HEK293T (cell line): ENCODE measurements around the gene KRTAP5-4.

Source experiments
- CTCF ChIA-PET: fragments of 350-600 bp; formaldehyde crosslinking; extraction: SDS; loops from one replicate; lab custom pipeline; 2021; ENCODE audit warnings: antibody characterized with exemption, inconsistent platforms; lab: Yijun Ruan, JAX
- POLR2A ChIA-PET: fragments of 350-600 bp; formaldehyde crosslinking; extraction: SDS; loops from one replicate; lab custom pipeline; 2020; ENCODE audit warnings: antibody characterized with exemption, inconsistent platforms; lab: Yijun Ruan, JAX
- DNase-seq: peaks from one replicate; pipeline ENCODE4 v3.0.0; 2012; ENCODE audit warnings: mixed read lengths; ENCODE audit errors: extremely low spot score
- ARNT ChIP-seq: fragments of 450-650 bp; IDR thresholded peaks from 2 replicates; pipeline ENCODE4 v1.6.1; 2017; ENCODE audit warnings: mild to moderate bottlenecking
- BHLHE40 ChIP-seq: fragments of 450-650 bp; IDR thresholded peaks from 2 replicates; pipeline ENCODE4 v1.6.1; 2016; ENCODE audit warnings: mild to moderate bottlenecking, moderate library complexity, borderline replicate concordance
- CTBP1 ChIP-seq: fragments of 450-650 bp; IDR thresholded peaks from 2 replicates; pipeline ENCODE4 v1.6.1; 2016; ENCODE audit warnings: borderline replicate concordance
- ELF4 ChIP-seq: fragments of 450-650 bp; IDR thresholded peaks from 2 replicates; pipeline ENCODE4 v1.6.1; 2017; ENCODE audit warnings: antibody characterized with exemption
- FOXA1 ChIP-seq: fragments of 450-650 bp; IDR thresholded peaks from 2 replicates; pipeline ENCODE4 v1.6.1; 2016; ENCODE audit warnings: mild to moderate bottlenecking
- FOXK2 ChIP-seq: fragments of 450-650 bp; IDR thresholded peaks from 2 replicates; pipeline ENCODE4 v1.6.1; 2016; ENCODE audit warnings: mild to moderate bottlenecking
- FOXM1 ChIP-seq: fragments of 450-650 bp; IDR thresholded peaks from 2 replicates; pipeline ENCODE4 v1.6.1; 2017; ENCODE audit warnings: mild to moderate bottlenecking, borderline replicate concordance
- HDGF ChIP-seq: fragments of 450-650 bp; IDR thresholded peaks from 2 replicates; pipeline ENCODE4 v1.6.1; 2017; ENCODE audit warnings: antibody characterized with exemption, borderline replicate concordance
- L3MBTL2 ChIP-seq: fragments of 450-650 bp; conservative IDR thresholded peaks from 2 replicates; pipeline ENCODE4 v1.6.1; 2016; ENCODE audit warnings: mild to moderate bottlenecking
- LEF1 ChIP-seq: fragments of 450-650 bp; IDR thresholded peaks from 2 replicates; pipeline ENCODE4 v1.6.1; 2017; ENCODE audit warnings: mild to moderate bottlenecking, borderline replicate concordance
- NFRKB ChIP-seq: fragments of 450-650 bp; IDR thresholded peaks from 2 replicates; pipeline ENCODE4 v1.6.1; 2016; ENCODE audit warnings: mild to moderate bottlenecking, moderate library complexity
- SP1 ChIP-seq: fragments of 450-650 bp; IDR thresholded peaks from 2 replicates; pipeline ENCODE4 v1.6.1; 2017
- SUZ12 ChIP-seq: fragments of 450-650 bp; IDR thresholded peaks from 2 replicates; pipeline ENCODE4 v1.6.1; 2016; ENCODE audit warnings: mild to moderate bottlenecking
- TARDBP ChIP-seq: fragments of 450-650 bp; IDR thresholded peaks from 2 replicates; pipeline ENCODE4 v1.6.1; 2016
- ZNF384 ChIP-seq: fragments of 450-650 bp; IDR thresholded peaks from 2 replicates; pipeline ENCODE4 v1.6.1; 2016
- TF ChIP-seq, protein P1 (sequence below): fragments of 450-650 bp; IDR thresholded peaks from 2 replicates; pipeline ENCODE4 v1.6.1; 2016

Gene KRTAP5-4

DNA sequence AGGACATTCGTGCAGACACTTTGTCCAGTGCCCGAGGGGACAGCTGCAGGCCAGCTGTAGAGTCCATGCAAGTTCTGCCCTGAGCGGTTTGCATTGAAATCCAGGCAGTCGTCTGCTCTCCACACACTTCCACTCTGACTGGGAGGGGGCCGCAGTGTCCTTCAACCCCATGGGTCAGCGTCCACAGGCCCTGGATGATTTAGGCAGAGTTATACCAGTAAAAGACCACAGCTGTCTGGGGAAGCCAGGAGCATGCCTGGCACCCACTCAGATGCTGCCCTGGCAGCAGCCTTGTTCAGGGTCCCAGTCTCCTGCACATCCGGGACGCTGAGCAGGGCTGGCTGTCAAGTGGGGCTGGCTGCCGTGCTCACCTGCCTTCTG lies 34.1 kb upstream of the KRTAP5-4 start:
- CTCF ChIA-PET, result interaction anchor here (1.0 kb wide), 1 partner anchor 177 kb away, joined by 5 read pairs; no protein-coding TSS in a partner anchor
- POLR2A ChIA-PET, result no interaction called here

DNA sequence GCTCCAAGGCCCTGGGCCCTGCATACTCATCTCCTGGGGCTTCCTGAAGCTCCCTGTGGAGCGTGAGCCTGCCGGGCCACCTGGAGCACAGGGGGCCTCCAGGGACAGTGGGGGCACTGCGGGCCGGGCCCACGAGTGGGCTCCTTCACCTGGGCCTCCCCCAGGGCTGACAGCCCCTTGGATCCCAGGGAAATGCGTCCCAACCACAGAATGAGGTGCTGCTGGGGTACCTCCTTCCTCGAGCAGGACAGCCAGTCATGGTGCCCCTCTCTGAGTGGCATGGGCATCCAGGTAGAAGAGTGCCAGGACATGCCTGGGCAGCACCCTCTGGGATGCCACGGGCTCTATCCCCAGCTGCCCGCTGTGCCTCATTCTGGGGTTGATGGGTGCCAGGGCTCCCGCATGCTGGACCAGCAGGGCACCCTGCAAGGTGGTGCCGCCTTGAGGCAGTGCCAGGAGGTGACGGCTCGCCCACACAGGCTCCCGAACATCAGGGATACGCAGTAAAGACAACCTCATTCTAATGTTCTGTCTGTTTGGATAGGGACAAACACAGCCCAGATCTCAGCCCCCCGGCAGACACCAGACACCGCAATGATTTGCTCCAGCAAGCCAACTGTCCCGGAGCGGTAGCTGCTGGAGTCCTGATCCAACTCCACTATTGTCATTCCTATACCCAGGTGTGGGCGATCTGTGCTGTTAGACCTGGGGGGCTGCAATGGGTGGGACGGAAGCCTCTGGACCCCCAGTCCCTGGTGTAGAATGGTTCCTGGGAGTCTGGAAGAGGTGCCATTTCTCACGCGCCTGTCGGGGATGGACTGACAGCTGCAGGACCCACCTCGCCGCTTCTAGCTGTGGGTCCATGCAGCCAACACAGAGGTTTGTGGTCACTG lies 33.5 kb upstream of the KRTAP5-4 start:
- DNase-seq, result no peak
- TF ChIP-seq FOXM1, result no peak
- no peak for TF ChIP-seq ELF4
- TF ChIP-seq ZNF384, result no peak
- no peak for TF ChIP-seq CTBP1
- TF ChIP-seq HDGF, result no peak
- no peak for TF ChIP-seq SP1
- no peak for TF ChIP-seq L3MBTL2
- TF ChIP-seq LEF1, result no peak
- no peak for TF ChIP-seq FOXA1
- no peak for TF ChIP-seq NFRKB
- TF ChIP-seq TARDBP, result no peak
- no peak for TF ChIP-seq SUZ12
- TF ChIP-seq, protein P1, sequence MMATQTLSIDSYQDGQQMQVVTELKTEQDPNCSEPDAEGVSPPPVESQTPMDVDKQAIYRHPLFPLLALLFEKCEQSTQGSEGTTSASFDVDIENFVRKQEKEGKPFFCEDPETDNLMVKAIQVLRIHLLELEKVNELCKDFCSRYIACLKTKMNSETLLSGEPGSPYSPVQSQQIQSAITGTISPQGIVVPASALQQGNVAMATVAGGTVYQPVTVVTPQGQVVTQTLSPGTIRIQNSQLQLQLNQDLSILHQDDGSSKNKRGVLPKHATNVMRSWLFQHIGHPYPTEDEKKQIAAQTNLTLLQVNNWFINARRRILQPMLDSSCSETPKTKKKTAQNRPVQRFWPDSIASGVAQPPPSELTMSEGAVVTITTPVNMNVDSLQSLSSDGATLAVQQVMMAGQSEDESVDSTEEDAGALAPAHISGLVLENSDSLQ, result no peak
- no peak for TF ChIP-seq FOXK2
- no peak for TF ChIP-seq BHLHE40
- TF ChIP-seq ARNT, result no peak
- POLR2A ChIA-PET, result no interaction called here
- CTCF ChIA-PET, result interaction anchor here (1.0 kb wide), 1 partner anchor 177 kb away, joined by 5 read pairs; no protein-coding TSS in a partner anchor

More for the DNA sequence above, 34.1 kb upstream of the KRTAP5-4 start:
- no peak for TF ChIP-seq SUZ12
- TF ChIP-seq BHLHE40, result no peak
- TF ChIP-seq SP1, result no peak
- TF ChIP-seq FOXM1, result no peak
- TF ChIP-seq, protein P1, result no peak
- no peak for TF ChIP-seq LEF1
- TF ChIP-seq FOXA1, result no peak
- TF ChIP-seq FOXK2, result no peak
- TF ChIP-seq ZNF384, result no peak
- TF ChIP-seq ELF4, result no peak
- TF ChIP-seq ARNT, result no peak
- no peak for TF ChIP-seq CTBP1
- TF ChIP-seq TARDBP, result no peak
- TF ChIP-seq NFRKB, result no peak
- TF ChIP-seq L3MBTL2, result no peak
- no peak for TF ChIP-seq HDGF
- DNase-seq, result no peak

DNA sequence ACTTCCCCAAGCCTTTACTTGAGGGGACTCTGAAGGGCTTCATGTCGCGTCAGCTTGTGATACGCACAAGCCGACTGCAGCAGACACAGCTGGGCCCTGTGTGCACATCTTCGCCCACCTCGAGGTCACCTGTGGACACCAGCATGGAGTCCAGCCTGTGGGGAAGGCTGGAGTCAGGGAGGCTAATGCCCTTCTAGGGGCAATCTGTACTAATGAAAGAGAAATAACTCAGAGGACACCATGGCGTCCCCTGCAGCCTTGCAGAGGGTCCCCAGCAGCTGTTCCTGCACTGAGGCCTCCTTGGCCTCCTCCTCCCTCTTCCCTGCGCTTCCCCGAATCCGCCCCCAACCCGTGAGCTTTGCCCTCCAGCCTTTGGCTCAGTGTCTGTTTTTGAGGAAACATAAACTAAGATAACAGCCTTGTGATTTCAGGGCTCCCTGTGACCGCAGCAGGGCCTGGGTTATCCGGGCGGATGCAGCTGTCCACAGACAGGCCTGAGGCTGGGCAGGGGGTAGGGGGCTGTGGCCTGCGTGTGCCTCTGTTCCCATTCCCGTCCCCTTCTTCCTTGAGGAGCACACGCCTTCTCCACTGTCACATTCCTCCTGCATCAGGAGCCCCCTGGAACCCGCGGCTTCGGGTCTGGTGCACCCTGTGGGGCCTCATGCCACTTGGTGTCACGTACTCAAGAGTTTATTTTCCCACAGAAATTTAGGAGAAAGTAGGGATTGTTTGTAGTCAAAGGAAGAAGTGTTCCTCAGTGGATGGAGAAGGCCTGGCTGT lies 32.6 kb upstream of the KRTAP5-4 start:
- ChIA-PET POLR2A (no interaction called here), CTCF (interaction anchor here (0.7 to 2.5 kb wide), 4 partner anchors 14 to 179 kb away, joined by 3 to 30 read pairs (median 11); partner anchors contain the start of gene SYT8)
- DNase-seq, result no peak
- TF ChIP-seq FOXA1, result no peak
- TF ChIP-seq FOXM1, result no peak
- TF ChIP-seq LEF1, result no peak
- no peak for TF ChIP-seq L3MBTL2

DNA sequence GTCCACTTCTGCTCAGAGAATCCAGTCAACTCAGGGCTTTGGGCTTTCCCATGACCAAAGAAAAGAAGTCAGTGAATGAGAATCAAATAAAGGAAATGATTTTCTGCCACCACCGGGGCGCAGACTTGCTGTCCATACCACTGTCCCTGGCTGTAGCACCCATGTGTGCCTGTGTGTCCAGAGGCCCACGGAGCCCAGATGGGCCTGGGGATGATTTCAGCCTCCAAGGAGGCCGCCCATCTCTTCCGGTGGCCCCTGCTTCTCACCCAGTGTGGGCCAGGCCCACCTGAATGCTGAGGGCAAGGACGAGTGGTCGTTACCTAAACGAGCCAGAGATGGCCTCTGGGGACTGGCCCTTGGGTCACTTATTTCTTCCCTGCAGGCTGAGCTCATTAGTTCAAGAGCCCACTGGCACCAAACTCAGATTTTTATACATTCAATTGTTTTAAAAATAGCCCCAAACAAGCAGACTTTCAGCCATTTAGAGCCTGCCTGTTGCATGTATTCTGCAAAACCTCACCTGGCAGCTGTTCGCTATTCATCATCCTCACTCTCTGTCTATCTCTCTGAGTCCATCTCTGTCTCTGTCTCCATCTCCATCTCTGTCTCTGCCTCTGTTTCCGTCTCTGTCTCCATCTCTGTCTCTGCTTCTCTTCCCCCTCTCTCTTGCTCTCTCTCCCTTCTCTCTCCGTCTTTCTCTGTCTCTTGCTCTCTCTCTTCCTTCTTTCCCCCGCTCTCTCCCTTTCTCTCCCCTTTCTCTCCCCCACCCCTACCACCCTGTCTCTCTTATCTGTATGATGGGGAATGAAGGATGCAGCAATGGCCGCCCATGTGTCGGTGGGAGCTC lies 31.8 kb upstream of the KRTAP5-4 start:
- DNase-seq, result no peak
- TF ChIP-seq FOXK2 (no peak), ELF4 (no peak), CTBP1 (no peak), ZNF384 (no peak), LEF1 (no peak), NFRKB (no peak), FOXM1 (no peak), SUZ12 (no peak), BHLHE40 (no peak), HDGF (no peak), ARNT (no peak), FOXA1 (no peak)
- POLR2A ChIA-PET, result interaction anchor here (1.3 kb wide), 1 partner anchor 40 kb away, joined by 4 read pairs; no protein-coding TSS in a partner anchor
- CTCF ChIA-PET, result interaction anchor here (0.6 to 2.5 kb wide), 10 partner anchors 13 to 502 kb away, joined by 3 to 34 read pairs (median 9); partner anchors contain the start of gene SYT8

DNA sequence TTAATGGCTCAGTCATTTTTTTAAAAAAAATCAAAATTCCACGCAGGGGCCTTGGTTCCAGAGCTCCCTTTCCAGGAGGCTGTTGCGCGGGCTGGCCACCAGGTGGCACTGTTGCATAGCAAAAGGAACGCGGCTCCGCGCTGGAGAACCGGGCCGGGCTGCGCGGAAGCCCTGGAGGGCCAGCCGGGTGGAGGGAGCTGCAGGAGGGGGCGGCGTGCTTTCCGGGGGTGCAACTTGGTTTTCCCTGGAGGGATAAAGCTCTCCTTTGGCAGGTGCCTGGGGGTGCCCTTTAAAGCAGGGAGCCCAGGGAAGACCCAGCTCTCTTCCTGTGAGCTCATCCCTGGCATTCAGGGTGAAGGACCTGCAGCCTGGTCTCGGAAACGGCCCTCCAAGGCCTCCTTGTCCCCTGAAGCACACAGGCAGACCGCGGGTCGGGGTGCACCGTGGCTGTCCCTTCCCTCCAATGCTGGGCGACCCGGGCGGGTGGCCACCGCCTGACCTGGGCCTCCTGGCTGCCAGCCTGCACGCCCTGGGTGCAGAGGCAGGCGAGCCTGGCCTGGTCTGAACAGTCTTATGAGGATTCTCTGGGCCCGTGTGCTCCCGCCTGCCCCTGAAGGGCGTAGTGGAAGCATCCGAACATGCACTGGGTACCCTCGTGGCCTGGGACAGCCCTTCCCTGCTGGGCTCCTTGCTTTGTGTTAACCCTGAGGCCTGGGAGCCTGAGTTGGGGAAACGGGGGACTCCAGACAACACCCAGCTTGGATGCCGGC lies 31.0 kb upstream of the KRTAP5-4 start:
- DNase-seq, result peak; percentile 90
- TF ChIP-seq, protein P1, result no peak
- no peak for TF ChIP-seq CTBP1
- ChIA-PET POLR2A (interaction anchor here (0.5 to 1.3 kb wide), 4 partner anchors 41 to 230 kb away, joined by 3 to 4 read pairs (median 3); partner anchors contain the start of gene CTSD), CTCF (interaction anchor here (0.6 to 2.5 kb wide), 24 partner anchors 9 to 503 kb away, joined by 3 to 34 read pairs (median 5); partner anchors contain the start of gene SYT8)
